ENCODE data around the gene SLC45A1.
A peak's percentile ranks its signal among the peaks of the same experiment; 100 is the strongest.
"Not testable (repeated sequence)": the region's sequence is repeated elsewhere in the genome, so short reads cannot be mapped to it uniquely, and the experiment has no call there.

Gene SLC45A1
- 2.6 reads per million, percentile 8 among the genes with 10 or more reads in this experiment for total RNA-seq

DNA sequence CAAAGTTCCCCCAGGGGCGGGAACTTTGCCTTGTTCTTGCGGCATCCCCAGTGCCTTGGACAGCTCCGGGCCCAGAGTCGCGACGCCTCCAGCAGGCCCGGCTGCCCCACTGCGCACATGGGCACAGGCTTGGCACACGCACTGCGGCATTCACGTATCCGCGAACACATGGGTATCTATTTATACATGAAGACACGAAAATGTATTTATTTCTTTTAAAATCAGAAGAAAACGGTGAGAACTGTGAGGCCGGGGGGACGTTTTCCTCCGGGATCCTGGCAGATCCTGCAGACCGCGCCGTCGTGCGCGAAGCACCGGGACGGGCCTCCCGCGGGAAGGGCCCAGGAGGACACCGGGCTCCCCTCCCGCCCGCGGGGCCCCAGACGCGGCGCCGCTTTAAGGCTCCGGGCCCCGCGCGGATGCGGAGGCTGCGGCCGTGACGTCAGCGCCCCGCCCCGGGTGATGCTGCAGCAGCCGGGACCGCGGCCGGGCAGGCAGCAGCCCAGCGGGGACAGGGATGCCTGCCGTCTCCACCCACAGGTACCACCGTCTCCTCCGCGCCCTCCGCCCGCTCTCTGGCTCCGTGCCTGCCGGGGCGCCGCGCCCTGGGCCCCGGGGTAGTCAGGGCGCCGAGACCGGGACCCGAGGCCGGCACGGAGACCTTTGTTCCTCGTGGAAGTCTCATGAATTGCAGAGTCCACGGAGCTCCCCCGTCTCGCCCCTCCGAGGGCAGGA is at the start of gene SLC45A1:
SLC45A1 (plus strand) TSS at position 468 of the 735 bp plus-strand sequence. CDS start 6,216 bp downstream, outside the sequence.
- DNase-seq: peak; percentile 71

DNA sequence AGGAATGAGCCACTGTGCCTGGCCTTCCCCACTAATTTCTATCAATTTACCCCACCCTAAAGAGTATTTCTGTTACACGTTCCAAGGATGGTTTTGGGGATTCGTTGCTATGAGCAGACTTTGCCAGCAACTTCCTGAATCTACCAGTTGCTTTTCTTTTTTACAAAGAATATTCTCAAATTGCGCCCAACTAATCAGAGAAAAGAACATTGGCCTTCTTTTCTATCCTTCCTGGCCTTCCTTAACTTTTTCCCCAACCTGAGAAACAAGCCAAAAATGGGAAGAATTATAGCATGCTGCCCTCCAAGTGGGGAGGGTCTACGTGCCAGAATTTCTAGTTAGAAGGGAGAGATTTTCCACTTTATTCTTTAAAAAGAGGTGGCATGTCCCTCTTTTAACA is 44.9 kb upstream of the SLC45A1 start:
- DNase-seq: no peak

DNA sequence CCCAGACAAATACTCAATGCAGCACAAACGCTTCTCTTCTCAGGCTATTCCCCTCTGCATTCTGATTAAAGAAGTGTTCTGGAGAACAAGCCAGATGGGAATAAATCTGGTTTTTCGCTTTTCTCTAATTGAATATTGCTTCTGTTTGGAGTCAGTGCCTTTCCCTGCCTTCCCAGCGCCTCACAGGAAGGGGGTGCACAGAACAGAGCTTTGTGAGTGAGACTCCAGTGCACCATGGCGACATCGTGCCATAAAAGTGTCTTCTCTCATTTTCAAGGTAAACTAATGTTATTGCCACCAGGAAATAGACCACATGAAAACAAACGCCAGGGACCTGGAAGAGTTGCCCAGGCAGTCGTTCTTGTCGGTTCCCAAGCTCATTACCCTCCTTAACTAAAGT is 43.6 kb upstream of the SLC45A1 start:
- DNase-seq: no peak

DNA sequence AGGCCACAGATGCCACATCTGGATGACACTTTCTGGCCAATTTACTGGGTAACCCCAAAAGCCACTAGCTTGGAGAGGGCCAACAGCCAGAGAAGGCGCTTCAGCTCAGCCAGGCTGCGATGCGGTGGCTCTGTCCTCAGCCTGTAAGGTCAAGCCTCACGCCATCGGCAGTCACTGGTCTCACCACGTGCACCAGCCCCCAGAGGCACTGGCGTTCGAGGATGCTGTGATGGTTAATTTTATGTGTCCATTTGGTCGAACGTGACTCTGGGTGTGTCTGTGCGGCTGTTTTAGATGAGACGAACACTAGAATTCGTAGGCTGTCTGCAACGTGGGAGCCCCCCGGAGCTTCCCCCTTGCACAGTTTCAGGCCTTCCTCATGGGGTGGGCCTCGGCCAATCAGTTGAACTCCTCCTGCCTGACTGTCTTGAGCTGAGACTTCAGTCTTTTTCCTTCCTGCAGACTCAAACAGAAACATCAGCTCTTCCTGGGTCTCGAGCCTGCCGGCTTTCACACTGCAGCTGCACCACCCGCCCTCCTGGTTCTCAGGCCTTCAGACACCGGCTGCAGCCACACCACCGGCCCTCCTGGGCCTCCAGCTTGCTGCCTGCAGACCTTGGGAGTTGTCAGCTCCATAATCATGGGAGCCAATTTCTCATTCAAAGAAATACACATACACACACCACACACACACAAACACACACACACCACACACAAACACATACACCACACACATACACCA is 41.6 kb upstream of the SLC45A1 start:
- DNase-seq: no peak

DNA sequence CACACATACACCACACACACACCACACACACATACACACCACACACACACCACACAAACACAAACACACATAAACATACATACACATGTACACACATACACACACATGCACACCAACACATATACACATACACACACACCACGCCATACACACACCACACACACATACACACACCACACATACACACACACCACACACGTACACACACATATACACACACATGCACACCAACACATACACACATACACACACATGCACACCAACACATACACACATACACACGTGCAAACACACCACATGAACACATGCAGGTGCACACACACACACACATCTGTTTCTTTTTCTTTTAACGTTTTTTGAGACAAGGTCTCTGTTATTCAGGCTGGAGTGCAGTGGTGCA is 41.0 kb upstream of the SLC45A1 start:
- no peak for DNase-seq

DNA sequence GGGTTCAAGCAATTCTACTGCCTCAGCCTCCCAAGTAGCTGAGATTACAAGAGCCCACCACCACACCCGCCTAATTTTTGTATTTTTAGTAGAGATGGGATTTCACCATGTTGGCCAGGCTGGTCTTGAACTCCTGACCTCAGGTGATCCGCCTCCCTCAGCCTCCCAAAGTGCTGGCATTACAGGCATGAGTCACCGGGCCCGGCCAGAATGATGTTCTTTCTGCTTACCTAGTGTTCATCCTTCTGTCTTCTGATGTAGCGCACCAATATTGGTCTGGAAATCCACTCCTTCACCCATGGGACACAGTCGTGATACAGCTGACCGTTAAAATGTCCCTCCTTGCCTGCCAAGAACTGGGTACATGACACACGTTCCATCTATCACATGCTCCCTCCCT is 39.2 kb upstream of the SLC45A1 start:
- DNase-seq: not testable (repeated sequence)

DNA sequence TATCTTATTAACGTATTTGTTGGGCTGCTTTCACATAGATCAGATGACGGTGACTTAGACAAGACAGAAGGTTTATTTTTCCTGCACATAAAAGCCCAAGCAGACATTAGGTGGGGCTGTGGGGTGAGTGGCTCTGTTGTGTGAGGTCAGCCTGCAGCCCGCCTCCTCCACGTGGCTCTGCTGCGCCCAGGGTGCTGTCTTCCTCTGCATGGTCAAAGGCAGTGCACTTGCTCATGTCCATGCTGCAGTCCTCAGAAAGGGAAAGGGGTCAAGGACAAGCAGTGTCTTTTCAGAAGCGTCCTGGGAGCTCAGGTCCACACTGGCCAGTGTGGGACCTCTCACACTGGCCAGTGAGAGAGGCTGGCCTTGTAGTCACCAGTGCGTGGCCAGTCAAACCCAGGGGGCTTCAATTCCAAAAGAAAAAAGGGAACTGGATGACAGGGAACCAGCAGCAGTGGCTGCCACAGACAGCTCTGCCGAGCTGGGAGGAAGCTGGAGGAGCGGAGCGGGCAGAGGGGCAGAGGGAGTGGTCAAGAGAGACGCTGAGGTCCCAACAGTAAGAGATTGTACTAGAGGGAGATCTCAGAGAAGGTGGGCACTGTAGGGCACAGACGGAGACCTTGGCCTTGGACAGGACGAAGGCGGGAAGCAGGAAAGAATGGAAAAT is 35.9 kb upstream of the SLC45A1 start:
- DNase-seq: no peak

DNA sequence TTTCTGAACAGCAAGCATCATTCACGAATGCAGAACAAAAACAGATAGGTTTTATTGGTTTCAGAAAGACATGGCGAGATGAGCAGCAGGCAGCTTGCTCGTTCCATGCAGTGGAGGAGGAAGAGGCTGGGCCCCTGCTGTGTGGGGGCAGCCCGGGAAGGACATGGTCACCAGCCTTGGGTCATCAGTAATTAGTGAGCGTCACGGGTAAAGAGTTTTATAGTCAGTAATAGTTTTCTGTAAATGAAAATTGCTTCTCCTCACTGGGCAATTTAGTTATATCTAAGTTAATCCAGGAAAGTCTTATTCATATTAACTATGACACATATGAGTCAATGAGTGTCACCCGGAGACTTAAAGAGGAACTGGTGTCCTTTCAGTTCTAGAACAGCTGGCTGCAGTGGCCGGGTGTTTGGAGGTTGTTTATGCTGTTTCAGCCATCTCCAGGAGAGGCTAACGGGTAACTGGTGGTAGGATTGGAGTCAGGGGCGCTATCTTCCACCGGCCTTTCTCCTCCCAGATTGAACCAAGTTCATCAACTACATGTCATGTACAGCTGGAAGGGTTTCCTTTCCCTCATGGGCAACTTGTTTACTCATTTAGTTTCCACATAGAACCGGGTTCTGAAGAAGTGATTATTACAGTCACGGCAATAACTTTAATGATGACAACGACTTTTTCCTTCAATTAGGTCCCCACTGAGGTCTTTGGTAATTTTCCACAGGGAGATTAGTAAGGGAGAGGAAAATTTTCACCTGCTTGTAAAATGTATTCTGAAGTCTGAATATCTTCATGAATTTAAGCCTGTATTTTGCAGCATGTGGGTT is 34.6 kb upstream of the SLC45A1 start:
- DNase-seq: no peak

DNA sequence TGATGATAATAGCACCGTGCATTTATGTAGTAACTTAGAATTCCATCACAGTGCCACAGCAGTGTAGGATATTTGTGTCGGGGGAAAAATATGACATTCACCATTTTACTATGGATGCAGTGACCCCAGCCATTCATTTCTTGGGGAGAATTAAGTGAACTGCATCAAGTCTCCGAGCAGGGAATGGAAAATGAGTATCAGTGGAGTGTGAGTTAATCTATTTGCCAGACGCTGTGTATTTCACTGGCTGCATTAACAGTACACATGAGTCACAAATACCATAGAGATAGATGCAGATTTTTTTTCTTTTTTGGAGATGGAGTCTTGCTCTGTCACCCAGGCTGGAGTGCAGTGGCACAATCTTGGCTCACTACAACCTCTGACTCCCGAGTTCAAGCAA is 33.8 kb upstream of the SLC45A1 start:
- DNase-seq: no peak

DNA sequence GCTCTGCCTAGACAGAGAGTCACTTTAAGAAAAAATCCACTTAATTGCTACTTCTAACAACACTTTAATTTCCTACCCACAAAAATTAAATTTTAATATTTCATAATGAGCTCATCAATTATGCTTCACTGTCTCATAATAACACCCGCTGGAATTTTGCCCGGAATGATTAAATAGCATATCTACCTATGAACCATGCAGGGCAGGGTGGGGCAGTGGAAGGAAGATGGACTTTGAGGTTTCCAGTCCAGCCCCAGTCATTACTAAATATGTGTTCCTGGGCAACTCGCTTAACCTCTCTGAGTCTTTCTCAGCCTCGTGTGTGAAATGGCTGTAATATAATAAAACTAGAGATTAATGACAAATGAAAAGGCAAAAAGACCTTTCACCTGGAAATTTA is 32.8 kb upstream of the SLC45A1 start:
- no peak for DNase-seq

DNA sequence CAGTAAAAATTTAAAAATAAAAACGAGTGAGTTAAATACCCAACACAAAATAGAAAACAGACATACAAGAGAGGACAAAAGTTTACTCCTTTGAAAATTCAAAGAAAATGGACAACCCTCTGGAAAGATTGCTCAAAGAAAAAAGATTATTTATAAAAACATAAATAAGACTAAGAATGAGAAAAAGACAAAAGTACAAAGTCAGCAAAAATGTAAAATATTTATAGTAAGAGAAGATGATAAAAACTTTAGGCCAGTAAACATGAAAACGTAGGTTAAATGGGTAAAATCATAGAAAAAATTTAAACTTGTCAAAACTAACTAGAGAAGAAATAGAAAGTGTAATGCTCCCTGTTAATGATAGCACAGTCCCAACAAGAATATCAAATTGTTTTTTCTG is 31.9 kb upstream of the SLC45A1 start:
- no peak for DNase-seq

DNA sequence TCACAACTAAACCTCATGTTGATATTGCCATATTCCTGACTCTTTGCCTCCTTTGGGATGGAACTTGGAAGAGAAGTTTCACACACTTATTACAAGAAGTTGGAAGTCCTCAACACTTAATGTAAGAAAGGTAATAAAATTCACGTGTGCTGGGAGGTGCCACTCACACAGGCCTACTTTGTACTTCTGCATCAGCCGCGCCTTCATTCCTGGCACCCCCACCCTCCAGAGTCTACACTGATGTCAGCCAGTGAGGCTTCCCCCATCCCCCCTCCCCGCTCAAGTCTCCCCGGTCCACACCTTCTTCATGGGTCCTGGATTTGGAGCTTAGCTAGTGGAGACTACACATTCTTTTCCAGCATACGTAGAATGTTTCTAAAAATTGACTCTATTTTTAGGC is 24.8 kb upstream of the SLC45A1 start:
- DNase-seq: no peak

DNA sequence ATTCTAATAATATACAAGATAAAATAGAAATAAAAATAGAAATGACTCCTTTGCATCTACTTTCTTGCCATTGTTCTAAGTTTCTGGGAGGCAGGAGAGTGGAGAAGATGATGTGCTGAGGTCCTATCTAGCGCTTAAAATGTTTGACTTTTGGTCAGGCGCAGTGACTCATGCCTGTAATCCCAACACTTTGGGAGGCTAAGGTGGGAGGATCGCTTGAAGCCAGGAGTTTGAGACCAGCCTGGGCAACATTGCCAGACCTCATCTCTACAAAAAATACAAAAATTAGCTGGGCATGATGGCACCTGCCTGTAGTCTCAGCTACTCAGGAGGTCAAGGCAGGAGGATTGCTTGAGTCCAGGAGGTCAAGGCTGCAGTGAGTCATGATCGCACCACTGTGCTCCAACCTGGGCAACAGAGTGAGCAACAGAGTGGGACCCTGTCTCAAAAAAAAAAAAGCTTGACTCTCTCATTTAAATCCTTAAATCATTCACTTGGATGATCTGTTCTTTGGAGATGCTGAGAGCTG is 24.2 kb upstream of the SLC45A1 start:
- no peak for DNase-seq

DNA sequence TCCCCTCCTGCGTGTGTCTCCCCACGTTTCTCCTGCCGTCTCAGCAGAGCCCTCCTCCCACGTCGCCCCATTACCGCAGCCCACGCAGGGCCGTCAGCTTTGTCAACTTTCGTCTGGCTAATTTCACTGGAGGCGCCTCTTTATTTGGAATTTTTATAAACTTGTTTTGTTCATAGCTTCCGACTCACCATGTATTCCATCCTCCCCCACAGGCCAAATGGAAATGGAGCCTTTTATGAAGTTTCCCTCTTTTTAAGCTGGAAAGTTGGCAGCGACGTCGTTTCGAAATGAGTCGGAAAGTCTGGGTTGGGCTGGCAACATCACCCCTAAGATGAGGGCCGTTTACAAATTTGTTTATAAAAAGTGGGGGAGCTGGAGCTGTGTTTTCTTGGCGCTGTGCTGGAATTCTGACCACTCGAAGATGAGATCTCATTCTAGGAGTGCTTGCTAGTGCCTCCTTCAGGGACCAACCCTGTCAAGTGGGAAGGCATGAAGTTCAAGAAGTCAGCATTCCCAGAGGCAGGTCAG is 23.7 kb upstream of the SLC45A1 start:
- no peak for DNase-seq

DNA sequence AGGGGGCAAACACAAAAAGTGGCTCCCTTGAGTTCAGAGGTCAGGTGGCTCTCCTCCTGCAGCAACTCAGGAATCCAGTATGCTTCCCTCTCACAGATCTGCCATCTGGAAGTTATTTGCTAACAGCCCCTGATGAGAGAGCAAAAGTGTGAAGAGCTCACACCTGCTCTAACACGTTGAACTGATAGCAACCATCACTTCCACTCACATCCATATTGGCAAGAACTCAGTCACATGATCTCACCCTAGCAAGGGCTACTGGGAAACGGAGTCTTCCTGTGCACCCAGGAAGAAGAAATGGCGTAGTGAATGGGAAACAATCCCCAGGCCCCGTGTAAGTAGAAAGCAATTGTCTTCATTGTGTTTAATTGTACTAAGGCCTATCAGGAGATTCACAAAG is 20.7 kb upstream of the SLC45A1 start:
- DNase-seq: no peak

DNA sequence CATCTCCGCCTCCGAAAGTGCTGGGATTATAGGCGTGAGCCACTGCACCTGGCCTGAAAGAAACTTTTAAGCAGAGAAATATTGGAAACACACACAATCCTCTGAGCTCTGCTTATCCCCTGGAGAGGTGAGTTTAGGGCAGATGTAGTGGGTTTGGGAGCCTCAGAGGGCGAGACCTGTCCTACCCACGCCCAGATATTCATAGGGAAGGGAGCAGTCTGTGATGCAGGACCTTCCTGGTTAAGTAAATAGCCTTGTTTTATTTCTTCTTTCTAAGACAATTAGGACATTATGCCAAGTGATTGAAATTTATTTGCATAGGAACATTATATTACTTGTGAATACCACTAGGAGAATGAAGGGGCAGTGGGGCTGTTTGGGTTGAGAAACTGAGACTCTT is 18.0 kb upstream of the SLC45A1 start:
- no peak for DNase-seq

DNA sequence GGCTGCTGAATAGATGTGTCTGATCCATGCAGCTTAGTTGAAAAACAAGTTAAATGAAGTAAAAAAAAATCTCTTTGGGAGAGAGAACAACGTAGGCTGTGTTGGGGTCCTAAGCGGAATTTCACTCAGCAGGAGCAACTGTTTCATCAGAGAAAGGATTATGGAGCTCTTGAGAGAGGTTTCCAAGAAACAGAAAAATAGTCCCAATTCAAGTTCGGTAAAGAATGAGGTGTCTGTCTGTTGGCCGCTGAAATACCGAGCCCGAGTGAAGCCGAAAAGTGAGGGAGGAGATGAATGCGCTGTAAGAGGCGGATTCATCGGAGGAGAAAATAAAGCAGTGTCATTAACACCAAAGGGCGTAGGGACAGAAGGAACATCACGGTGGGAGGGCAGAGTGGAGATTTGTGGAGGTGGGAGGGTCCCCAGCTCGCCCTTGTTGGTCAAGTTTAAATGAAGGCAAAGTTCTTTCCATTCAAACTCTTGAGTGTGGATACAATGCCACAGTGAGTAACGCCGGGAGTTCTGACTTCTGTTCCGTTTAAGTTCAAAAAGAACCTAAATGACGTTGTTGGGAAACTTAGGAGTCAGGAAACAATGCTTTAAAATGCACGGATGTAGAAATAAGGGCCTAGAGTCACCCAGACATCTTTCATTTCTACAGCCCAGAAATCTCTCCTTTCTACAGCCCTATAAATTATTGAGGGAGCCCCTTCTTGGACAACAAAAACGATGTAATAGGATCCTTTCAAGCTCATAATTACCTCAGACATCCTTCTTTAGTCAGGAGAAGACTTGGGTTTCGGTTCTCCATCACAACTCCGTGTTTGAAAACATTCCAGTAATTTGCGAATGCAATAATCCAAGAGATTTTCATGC is 15.6 kb upstream of the SLC45A1 start:
- no peak for DNase-seq

DNA sequence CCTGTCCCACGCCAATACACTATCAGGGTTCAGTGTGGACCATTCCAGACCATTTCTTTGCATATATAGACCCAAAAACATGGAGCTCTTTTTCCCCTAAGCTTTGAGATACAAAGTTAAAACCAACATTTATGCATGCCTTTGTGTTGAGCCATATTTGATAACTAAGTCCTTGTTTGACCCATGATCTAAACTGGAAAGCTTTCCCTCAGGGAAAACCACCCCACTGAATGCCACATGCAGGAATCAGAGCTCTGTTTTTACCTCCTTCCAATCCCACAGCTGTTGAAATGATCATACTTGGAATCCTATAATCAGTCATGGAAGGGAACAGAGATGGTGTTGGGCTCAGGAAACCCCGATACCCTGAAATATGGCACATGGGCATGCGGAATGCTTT is 14.8 kb upstream of the SLC45A1 start:
- DNase-seq: no peak

DNA sequence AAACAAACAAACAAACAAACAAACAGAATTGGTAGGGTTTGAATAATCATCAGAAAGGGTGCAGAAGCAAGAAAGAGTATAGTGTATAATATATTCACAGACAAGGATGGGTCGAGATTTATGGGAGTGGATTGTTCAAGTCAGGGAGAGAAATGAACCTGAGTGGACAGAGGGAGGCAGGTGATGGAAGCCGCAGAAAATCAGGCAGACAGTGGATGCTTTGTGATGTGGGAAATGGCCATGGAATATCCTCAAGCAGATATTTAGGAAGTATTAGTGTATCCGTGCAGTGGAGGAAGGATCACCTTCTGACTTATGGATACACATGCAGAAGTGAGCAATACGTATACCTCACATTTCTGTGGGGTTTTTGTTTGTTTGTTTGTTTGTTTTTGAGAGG is 14.0 kb upstream of the SLC45A1 start:
- DNase-seq: no peak

DNA sequence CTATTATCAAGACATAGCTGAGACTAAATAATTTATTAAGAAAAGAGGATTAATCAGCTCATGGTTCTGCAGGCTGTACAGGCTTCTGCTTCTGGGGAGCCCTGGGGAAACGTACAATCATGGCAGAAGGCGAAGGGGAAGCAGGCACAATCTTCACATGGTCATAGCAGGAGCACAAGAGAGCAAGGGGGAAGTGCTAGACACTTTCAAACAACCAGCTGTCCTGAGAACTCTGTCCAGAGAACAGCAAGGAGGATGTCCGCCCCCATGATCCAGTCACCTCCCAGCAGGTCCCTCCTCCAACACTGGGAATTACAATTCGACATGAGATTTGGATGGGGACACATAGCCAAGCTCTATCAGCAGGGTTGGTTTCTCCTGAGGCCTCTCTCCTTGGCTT is 10.3 kb upstream of the SLC45A1 start:
- DNase-seq: no peak

DNA sequence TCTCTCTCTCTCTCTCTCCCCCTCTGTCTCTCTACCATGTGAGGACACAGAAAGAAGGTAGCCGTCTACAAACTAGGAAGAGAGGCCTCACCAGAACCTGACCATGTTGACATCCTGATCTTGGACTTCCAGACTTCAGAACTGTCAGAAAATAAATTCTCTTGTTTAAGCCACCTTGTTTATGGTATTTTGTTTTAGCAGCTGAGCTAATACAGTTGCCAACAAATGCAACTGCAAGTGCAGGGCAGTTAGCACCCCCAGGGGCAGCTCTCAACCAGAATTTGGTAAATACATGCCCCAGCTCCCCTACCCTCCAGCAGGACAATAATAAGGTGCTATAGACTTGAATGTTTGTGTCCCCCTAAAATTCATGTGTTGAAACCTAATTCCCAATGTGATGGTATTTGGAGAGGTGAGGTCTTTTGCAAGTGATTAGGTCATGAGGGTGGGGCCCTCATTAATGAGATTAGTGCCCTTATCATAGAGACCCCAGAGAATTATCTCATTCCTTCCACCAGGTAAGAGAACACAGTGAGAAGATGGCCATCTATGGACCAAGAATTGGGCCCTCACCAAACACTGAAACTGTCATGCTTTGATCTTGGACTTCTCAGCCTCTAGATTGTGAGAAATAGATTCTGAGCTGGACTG is 6.7 kb upstream of the SLC45A1 start:
- DNase-seq: no peak

Data from effector CD4-positive, alpha-beta T cell (primary cell).